Measurements from ENCODE around the gene NBPF10. TPM values are rescaled to one million over a fixed set of nuclear protein-coding genes. Genes with fewer than 3 reads are reported as not detected.
"Not testable (repeated sequence)": the region's sequence is repeated elsewhere in the genome, so short reads cannot be mapped to it uniquely, and the experiment has no call there.

NBPF10 gene
- total RNA-seq (1.1 and 1.2 TPM in 2 replicates), polyA plus RNA-seq (0.86 and 0.87 TPM in 2 replicates)

GRCh38 chr1:146144465-146144864, at the start of gene NBPF10:
Gene NBPF10 (minus strand): TSS chr1:146144804. CDS start chr1:146144769, 35 bp downstream.
- not testable (repeated sequence) for H3K4me3 ChIP-seq; DNase-seq (ENCODE audit: low read depth in 1 of 2, low spot score in 1 of 2); H3K27ac ChIP-seq; H3K36me3 ChIP-seq; H3K9me3 ChIP-seq (ENCODE audit: low read depth); H3K4me1 ChIP-seq (ENCODE audit: low read depth); H3K27me3 ChIP-seq

GRCh38 chr1:146174531-146174930, 29.9 kb upstream of the NBPF10 start:
- not testable (repeated sequence) for H3K27ac ChIP-seq; DNase-seq (ENCODE audit: low read depth in 1 of 2, low spot score in 1 of 2); H3K4me3 ChIP-seq

GRCh38 chr1:146167740-146168139, 23.1 kb upstream of the NBPF10 start:
- DNase-seq (ENCODE audit: low read depth in 1 of 2, low spot score in 1 of 2); H3K9me3 ChIP-seq (ENCODE audit: low read depth); H3K27me3 ChIP-seq; H3K36me3 ChIP-seq; H3K4me3 ChIP-seq; H3K27ac ChIP-seq; H3K4me1 ChIP-seq (ENCODE audit: low read depth): not testable (repeated sequence)

More at GRCh38 chr1:146174531-146174930, 29.9 kb upstream of the NBPF10 start:
- H3K36me3 ChIP-seq; H3K9me3 ChIP-seq (ENCODE audit: low read depth); H3K4me1 ChIP-seq (ENCODE audit: low read depth); H3K27me3 ChIP-seq: not testable (repeated sequence)

- H3K4me3 ChIP-seq; H3K27me3 ChIP-seq; H3K4me1 ChIP-seq (ENCODE audit: low read depth); H3K27ac ChIP-seq; DNase-seq (ENCODE audit: low read depth in 1 of 2, low spot score in 1 of 2); H3K36me3 ChIP-seq; H3K9me3 ChIP-seq (ENCODE audit: low read depth): not testable (repeated sequence)
Observed at GRCh38 chr1:146167273-146167672, 22.7 kb upstream of the NBPF10 start.

Other genes with a start within 250 kb of the NBPF10 start
- 1.9 and 3.0 TPM in 2 replicates for gene ITGA10, start 234.8 kb downstream of the NBPF10 start, total RNA-seq
- 5.6 and 6.1 TPM in 2 replicates for gene ITGA10, start 234.8 kb downstream of the NBPF10 start, polyA plus RNA-seq
- gene PEX11B, start 226.1 kb downstream of the NBPF10 start, total RNA-seq: 28.2 and 28.4 TPM in 2 replicates
- 42.3 and 50.1 TPM in 2 replicates for gene PEX11B, start 226.1 kb downstream of the NBPF10 start, polyA plus RNA-seq
- 282 and 329 TPM in 2 replicates for gene RBM8A, start 217.3 kb downstream of the NBPF10 start, total RNA-seq
- 272 and 289 TPM in 2 replicates for gene RBM8A, start 217.3 kb downstream of the NBPF10 start, polyA plus RNA-seq
- gene LIX1L, start 186.8 kb downstream of the NBPF10 start, total RNA-seq: 33.4 and 39.2 TPM in 2 replicates
- gene LIX1L, start 186.8 kb downstream of the NBPF10 start, polyA plus RNA-seq: 46.4 and 59.0 TPM in 2 replicates
- 4.3 and 5.7 TPM in 2 replicates for gene ANKRD34A, start 180.2 kb downstream of the NBPF10 start, total RNA-seq
- 2.7 and 5.4 TPM in 2 replicates for gene ANKRD34A, start 180.2 kb downstream of the NBPF10 start, polyA plus RNA-seq
- gene POLR3GL, start 180.1 kb downstream of the NBPF10 start, total RNA-seq: 20.6 and 43.4 TPM in 2 replicates
- 65.1 and 88.2 TPM in 2 replicates for gene POLR3GL, start 180.1 kb downstream of the NBPF10 start, polyA plus RNA-seq
- gene TXNIP, start 148.2 kb downstream of the NBPF10 start, total RNA-seq: 190 and 260 TPM in 2 replicates
- gene TXNIP, start 148.2 kb downstream of the NBPF10 start, polyA plus RNA-seq: 172 and 303 TPM in 2 replicates
- gene HJV, start 123.1 kb downstream of the NBPF10 start, total RNA-seq: 0.18 TPM in 1 of 2 replicates, not detected in the other
- not detected in 2 replicates for gene HJV, start 123.1 kb downstream of the NBPF10 start, polyA plus RNA-seq
- 20.4 and 28.7 TPM in 2 replicates for gene NOTCH2NLA, start 84.2 kb upstream of the NBPF10 start, total RNA-seq
- gene NOTCH2NLA, start 84.2 kb upstream of the NBPF10 start, polyA plus RNA-seq: 20.5 and 27.1 TPM in 2 replicates

Measured in cardiac muscle cell (in vitro differentiated cells and primary cell).